ENCODE data around the gene CCDC6. TPM values are rescaled to one million over a fixed set of nuclear protein-coding genes. Genes with fewer than 3 reads are reported as not detected.
"Not testable (repeated sequence)": the region's sequence is repeated elsewhere in the genome, so short reads cannot be mapped to it uniquely, and the experiment has no call there.

The CCDC6 gene
- total RNA-seq, 4 donors from 2014 or later: 59.3 to 79.3 (median 64.8) TPM

DNA sequence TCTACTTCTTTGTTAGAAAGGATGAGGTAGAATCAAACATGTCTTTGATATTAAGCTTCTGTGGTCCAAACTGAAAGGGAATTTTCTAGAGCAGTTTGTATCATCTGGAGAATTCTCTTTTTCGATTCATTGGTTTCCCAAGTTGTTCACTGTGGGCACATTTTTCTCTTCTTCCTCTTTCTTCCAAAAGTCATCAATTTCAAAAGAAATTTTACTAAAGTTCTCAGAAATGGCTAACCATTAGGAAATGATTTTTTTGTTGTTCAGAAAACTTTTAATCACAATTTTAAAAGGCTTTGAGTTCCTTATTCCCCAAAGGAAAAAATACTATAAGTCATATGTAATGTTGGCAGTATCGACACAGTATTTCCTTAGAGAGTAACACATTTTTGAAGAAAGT is 28.3 kb upstream of the CCDC6 start:
- intact Hi-C loops (cut with DNase I): no loop called here
- H3K4me1 ChIP-seq: no peaks in the 10 kb centered on the region
- no peaks in the 10 kb centered on the region for H3K27me3 ChIP-seq
- H3K9me3 ChIP-seq: no peaks in the 10 kb centered on the region
- H3K4me3 ChIP-seq (replicated peaks in 1 of 3): no peak overlapping the region
- H3K36me3 ChIP-seq: no peaks in the 10 kb centered on the region
- TF ChIP-seq, protein P1, sequence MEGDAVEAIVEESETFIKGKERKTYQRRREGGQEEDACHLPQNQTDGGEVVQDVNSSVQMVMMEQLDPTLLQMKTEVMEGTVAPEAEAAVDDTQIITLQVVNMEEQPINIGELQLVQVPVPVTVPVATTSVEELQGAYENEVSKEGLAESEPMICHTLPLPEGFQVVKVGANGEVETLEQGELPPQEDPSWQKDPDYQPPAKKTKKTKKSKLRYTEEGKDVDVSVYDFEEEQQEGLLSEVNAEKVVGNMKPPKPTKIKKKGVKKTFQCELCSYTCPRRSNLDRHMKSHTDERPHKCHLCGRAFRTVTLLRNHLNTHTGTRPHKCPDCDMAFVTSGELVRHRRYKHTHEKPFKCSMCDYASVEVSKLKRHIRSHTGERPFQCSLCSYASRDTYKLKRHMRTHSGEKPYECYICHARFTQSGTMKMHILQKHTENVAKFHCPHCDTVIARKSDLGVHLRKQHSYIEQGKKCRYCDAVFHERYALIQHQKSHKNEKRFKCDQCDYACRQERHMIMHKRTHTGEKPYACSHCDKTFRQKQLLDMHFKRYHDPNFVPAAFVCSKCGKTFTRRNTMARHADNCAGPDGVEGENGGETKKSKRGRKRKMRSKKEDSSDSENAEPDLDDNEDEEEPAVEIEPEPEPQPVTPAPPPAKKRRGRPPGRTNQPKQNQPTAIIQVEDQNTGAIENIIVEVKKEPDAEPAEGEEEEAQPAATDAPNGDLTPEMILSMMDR (IDR thresholded peaks at IDR 0.05): no peak
- no peak for TF ChIP-seq POLR2A (IDR thresholded peaks at IDR 0.05)
- H3K27ac ChIP-seq: no peak overlapping the region
- DNase-seq: no peak
- 69 to 83% methylated on average over 2 of the region's 2 CpGs for WGBS, 2 donors

DNA sequence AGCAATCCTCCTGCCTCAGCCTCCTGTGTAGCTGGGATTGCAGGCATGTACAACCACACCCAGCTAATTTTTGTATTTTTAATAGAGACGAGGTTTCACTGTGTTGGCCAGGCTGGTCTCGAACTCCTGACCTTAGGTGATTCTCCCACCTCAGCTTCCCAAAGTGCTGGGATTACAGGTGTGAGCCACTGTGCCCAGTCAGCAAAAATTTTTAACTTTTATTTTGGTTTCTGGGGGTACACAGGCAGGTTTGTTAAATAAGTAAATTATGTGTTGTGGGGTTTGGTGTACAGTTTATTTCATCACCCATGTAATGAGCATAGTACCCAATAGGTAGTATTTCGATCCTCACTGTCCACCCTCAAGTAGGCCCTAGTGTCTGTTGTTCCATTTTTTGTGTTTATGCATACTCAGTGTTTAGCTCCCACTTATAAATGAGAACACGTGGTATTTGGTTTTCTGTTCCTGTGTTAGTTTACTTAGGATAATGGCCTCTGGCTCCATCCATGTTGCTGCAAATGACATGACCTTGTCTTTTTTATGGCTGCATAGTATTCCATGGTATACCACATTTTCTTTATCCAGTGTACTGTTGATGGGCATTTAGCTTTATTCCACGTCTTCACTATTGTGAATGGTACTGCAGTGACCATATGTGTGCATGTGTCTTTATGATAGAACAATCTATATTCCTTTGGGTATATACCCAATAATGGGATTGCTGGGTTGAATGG is 24.6 kb upstream of the CCDC6 start:
- H3K4me1 ChIP-seq; H3K27ac ChIP-seq; H3K27me3 ChIP-seq; H3K9me3 ChIP-seq; intact Hi-C loops (cut with DNase I); DNase-seq; H3K36me3 ChIP-seq; H3K4me3 ChIP-seq (replicated peaks in 1 of 3): not testable (repeated sequence)
- 81 to 92% methylated on average over 5 of the region's 5 CpGs for WGBS, 2 donors

DNA sequence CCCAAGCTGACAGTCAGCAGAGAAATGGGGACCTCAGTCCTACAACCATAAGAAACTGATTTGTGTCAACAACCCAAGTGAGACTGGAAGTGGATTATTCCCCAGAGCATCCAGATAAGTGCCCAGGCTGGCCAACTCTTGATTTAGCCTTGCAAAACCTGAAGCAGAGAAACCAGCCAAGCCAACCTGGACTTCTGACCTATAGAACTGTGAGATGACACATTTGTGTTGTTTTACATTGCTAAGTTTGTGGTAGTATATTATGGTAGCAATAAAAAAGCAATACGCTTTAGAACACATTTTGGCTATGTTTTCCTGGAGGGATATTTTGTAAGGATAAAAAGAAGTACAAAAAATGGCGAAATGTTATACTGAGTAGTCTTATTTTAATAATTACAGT is 19.7 kb upstream of the CCDC6 start:
- Histone ChIP-seq H3K4me3 (replicated peaks in 1 of 3) (no peak overlapping the region), H3K9me3 (no peaks in the 10 kb centered on the region), H3K36me3 (no peaks in the 10 kb centered on the region), H3K27me3 (no peaks in the 10 kb centered on the region), H3K4me1 (no peaks in the 10 kb centered on the region), H3K27ac (no peak overlapping the region)
- intact Hi-C loops (cut with DNase I): no loop called here
- no peak for DNase-seq
- TF ChIP-seq, protein P1 (IDR thresholded peaks at IDR 0.05): no peak
- 93 to 97% methylated on average over 2 of the region's 2 CpGs for WGBS, 2 donors

DNA sequence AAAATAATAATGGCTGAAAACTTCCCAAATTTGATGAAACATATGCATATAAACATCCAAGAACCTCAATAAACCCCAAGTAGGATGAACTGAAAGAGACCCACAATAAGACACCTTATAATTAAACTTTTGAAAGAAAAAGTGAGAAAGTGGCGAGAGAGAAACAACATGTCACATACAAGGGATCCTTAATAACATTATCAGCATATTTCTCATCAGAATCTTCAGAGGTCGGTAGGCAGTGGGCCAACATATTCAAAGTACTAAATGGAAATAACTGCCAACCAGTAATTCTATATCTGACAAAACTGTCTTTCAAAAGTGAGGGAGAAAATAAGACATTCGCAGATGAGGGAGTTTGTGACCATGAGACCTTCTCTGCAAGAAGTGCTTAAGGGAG is 16.6 kb upstream of the CCDC6 start:
- H3K4me3 ChIP-seq (replicated peaks in 1 of 3): no peak overlapping the region
- H3K27me3 ChIP-seq: no peaks in the 10 kb centered on the region
- TF ChIP-seq, protein P1 (IDR thresholded peaks at IDR 0.05): no peak
- TF ChIP-seq POLR2A (IDR thresholded peaks at IDR 0.05): no peak
- no peak overlapping the region for H3K27ac ChIP-seq
- DNase-seq: no peak
- WGBS, 2 donors: 62 to 64% methylated on average over 3 of the region's 3 CpGs
- no peaks in the 10 kb centered on the region for H3K36me3 ChIP-seq
- H3K9me3 ChIP-seq: no peaks in the 10 kb centered on the region
- intact Hi-C loops (cut with DNase I): no loop called here
- H3K4me1 ChIP-seq: no peaks in the 10 kb centered on the region

DNA sequence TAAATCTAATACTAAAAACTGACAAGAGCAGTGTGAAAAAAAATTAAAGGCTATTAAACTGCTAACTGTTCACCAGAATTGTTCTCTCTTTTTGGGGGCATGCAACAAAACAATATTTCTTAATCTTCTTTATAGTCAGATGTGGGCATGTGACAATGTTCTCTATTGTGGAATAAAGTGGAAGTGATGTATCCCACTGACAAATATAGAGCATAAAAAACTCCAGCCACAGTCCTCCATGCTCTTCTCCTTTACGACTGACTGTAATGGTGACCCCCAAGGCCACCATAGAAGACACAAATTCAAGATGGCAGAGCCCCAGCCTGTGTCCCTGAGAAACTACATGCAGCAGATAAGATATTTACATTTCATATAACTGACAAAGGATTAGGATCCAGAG is 11.6 kb upstream of the CCDC6 start:
- intact Hi-C loops (cut with DNase I): no loop called here
- Histone ChIP-seq H3K27ac (no peak overlapping the region), H3K36me3 (no peaks in the 10 kb centered on the region), H3K4me3 (replicated peaks in 1 of 3) (no peak overlapping the region), H3K27me3 (no peaks in the 10 kb centered on the region), H3K9me3 (no peaks in the 10 kb centered on the region), H3K4me1 (no peaks in the 10 kb centered on the region)
- 83 to 94% methylated on average over 1 of the region's 1 CpG for WGBS, 2 donors
- TF ChIP-seq, protein P1 (IDR thresholded peaks at IDR 0.05): no peak
- no peak for TF ChIP-seq POLR2A (IDR thresholded peaks at IDR 0.05)
- DNase-seq: no peak
